HG02840 (cell line): ENCODE measurements around the gene FKBP1A.

Source experiments
- ATAC-seq: cut with Tn5 transposase; IDR thresholded peaks from one replicate; pipeline ENCODE4 v1.9.1; 2021; ENCODE audit warnings: mild to moderate bottlenecking, moderate library complexity, moderate number of reproducible peaks; ENCODE audit not compliant: unreplicated experiment, low FRiP score

FKBP1A gene

DNA sequence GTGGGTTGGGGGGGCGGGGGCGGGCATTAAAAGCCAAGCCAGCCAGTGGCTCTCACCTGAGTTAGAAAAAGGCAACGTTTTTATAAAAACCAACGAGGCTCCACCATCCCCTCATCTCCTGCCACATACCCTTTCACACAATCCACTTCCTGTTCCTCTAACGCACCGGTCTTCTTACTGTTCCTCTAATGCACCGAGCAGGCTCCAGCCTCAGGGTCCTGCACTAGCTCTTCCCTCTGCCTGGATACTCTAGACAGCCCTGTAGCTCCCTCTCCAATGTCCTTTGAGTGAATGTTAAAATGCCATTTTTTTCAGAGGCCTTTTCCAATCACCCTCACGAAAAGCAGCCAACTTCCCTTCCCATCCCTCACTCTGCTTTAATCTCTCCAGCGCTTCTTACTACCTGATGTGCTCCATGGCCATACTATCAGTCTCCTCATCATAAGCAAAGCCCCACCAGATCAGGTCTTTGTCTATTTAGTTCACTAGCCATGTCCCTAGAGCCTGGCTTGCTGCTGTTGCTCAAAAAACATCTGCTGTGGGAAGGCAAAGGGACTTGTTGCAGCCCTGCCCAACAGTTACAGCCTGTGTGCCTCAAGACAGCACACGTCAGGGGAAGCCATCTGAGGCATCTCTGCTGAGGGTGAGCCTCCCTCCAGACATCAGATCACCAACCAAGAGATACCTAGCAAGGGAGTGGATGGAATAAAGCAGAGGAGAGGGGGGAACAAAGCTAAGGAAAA is 3.9 kb downstream of the FKBP1A start:
- ATAC-seq: no peak

DNA sequence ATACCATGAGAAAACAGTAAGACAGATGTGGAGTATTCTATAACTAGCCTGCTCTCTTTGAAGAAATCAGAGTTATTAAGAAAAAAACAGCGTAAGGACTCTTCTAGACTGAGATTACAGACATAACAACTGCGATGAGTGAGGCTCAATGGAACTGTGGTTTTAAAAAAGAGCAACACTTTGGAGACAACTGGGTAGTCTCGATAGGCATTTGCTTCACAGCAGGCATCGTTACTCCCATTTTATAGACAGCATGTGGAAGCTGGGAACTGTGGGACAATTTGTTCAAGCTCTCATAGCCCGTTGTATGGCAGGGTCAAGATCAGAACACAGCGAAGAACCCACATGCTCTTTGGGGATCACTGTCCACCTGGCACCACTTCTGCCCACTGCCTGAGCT is 4.6 kb downstream of the FKBP1A start:
- ATAC-seq: no peak

DNA sequence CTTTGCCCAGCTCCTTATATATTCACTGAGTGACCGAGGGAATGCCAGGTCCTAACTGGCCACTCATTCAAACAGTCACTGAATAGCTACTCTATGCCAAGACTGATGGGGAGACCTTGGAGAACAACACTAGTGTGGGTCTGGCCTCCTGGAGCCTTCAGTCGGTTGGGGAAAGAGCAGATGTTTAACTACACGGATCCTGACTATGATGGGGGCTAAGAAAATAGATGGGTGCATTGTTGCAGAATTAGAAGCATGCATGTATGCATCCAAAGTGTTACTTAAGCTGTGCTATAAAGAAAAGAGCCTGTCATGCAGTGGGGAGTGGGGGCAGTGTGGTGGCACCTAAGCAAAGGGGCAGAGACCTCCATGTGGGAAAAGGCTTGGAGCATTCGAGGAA is 6.5 kb downstream of the FKBP1A start:
- no peak for ATAC-seq

DNA sequence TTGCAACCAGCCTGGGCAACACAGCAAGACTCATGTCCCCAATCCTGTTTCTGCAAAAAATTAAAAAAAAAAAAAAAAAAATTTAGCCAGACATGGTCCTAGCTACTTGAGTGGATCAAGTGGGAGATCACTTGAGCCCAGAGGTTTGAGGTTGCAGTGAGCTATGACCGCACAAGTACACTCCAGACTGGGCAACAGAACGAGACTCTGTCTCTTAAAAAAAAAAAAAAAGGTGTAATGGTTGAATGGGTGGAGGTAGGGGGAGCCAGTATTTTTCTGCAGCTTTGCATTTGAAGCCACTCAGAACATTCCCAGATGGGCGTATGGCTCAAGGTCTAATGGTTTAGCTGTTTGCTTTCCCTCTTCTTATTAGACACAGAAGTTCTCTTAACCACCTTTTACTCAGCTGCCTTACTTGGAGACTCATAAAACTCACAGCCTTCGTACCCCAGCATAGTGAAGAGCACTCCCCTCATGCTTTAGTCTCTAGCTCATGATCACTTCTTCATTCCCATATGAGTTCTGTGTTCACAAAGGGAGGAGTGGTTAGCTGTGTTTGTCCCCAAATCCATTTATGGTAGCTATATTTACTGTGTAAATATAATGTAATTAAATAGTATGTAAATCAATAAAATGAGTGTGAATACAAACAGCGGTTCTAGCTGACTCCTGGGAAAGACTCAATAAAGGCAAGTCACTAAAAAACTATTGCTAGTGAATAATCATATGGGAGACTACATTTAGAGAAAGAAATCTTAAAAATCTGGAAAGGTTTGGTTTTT is 9.0 kb downstream of the FKBP1A start:
- ATAC-seq: no peak

DNA sequence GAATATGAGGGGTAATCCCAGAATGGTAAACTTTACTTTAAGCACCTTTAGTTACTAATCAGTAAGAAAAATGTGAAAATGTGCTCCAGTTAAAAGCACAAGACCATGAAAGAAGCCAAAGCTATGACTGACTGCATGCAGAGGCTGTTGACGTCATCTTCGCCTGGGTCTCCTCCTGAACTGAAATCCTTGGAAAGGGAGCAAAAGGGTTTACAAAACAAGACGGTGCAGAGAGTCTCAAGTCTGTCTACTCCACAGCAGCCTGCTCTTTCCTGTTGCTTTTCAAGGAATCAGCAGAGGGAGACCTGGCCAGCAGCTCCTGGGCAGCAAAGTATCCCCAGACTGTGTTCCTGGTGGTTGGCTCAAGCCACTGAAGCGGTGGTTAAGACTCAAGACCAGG is 10.2 kb downstream of the FKBP1A start:
- no peak for ATAC-seq

DNA sequence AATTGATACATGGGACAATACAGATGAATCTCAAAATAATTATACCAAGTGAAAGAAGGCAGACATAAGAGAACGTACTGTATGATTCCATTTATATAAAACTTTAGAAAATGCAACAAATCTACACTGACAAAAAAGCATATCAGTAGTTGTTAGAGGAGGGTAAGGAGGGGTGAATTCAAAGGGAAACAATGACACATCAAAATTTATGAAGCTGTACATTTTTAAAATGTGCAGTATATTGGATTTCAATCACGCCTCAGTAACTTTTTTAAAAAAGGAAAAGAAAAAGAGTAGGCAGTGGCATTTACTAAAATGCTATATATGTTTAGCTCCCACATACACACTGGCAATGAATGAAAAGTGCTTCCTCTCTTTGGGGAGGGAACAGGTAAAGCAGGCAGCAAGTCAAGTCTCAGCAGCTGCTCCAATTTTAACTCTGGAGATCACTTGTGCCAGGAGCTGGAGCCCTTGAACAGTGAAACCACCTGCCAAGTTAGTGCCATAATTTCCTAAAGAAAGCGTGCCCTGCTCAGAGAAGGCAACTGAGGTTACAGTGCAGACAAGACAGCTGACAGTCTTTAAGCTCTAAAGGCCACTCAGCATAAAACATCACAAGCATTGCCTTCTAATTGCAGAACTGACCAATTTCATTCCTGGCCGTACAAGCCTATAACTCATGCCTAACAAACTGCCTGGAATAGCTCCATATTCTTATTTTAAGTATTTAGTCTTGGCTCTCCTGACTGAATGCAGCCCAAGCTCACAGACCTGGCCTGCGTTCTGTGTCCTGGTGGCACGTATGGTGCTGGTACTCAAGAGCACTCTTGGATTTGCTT is 10.9 kb downstream of the FKBP1A start:
- ATAC-seq: no peak

DNA sequence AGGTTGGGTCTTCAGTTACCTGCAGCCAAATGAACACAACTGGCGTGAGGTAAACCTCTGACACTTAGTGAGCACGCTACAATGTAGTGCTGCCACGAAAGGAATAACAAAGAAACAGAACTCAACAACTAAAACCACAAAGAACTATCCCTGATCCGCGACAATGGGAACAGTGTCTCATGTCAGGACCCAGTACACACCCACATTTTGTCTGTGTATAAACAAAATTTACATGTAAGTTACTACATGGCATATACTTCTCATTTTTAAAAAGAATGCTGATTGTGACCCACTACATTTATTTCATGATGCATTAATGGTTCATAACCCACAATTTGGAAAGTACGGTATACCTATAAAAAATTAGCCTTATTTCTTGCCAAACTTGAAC is 14.1 kb downstream of the FKBP1A start:
- no peak for ATAC-seq

DNA sequence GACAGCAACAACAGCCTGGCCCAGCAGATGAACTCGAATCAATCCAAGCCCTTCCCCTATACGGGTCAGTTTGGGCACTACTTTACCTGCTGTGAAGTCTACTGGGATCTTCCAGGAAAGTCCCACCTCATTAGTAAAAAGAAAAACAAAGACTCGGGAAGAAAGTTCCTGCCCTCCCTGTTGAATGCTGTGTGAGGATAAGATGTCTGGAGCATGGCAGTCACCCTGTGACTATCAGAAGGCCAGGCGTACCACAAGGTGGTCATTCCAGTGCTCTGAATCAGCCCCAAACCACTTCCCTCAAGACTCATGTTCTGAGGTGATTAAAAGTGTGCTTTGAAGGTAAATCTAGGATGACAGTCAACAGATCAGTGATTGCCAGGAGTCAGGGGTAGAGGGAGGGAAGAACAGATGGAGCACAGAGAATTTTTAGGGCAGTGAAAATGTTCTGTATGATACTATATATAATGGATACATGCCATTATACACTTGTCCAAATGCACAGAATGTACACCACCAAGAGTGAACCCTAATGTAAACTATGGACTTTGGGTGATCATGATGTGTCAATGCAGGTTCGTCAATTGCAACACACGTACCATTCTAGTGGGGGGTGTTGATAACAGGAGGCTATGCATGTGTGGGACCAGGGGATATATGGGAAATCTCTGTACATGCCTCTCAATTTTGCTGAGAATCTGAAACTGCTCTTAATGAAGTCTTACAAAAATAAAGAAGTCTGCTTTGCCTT is 14.7 kb downstream of the FKBP1A start:
- no peak for ATAC-seq

DNA sequence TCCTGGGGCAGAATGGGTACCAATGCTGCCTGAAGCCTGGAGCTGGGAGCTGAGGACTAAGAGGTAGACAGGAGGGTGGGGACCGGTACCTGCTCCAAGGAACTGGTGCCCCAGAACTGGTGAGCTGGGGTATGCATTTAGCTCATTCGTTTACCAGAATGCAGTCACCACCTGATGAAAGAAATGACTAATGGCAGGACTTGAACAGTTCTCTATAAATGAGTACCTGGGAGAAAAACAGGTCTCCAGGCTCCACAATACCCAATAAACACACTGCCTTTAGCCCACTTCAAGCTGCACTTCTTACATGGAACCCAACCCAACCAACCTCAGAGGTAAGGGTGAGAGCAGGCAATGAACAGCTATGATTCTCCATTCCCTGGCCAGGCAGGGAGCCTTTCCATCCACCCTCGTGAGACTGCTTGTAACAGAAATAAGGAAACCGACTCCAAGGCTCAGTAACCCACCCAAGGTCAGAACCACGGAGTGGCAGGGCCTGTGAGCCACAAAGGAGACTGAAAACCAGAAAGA is 15.4 kb downstream of the FKBP1A start:
- ATAC-seq: no peak

DNA sequence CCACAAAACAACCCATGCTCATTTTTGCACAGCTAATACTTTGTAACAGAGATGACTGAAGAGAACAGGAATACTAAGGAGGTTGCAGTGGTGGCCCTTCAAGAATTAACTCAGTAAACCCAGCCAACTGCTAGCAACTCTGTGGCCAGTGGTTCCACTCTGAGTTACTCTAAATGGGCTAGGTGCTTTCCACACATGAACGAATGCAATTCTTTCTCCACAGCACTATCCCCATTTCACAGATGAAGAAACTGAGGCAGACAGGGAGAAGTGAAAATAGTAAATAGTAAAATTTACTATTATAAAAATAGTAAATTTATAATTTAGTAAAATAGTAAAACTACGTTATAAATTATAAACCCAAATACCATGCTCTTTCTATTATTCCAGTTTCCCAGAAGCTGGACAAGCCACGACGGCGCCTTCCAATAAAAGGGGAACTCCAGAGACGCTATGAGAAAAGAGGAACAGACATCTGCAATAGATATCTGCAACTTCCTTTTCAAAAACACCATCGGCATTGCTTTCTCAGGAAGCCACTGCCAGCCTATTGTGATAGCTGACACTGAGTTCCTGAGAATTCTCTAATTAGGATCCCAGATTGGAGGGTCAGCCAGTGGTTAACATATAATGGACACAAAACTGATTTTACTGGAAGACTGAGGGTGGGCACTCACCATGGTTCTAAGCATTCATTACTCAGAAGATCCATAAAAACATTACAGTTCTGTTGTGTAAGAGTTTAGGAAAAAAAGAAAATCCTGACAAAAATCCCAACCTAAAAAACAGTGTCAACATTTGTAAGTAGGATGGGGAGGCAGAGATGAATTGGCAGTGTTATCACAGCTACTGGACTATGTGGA is 16.2 kb downstream of the FKBP1A start:
- no peak for ATAC-seq

DNA sequence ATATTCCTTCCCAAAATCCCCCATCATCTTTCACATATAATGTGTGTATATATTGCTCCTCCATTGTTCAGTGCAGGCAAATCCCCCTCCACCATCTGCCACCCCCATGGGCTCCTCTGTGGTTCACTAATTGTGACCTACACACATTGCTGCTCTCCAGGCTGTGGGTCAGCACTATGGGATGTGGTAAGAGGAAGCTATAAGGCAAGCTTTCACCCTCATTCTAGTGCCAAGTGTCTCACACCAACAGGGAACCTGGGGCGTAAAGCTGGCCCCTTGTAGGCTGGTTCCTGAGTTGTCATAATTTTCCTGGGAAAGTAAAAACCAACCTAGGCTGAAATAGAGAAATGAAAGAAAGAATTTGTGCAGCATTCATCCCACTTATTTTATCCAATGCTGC is 16.8 kb downstream of the FKBP1A start:
- no peak for ATAC-seq

DNA sequence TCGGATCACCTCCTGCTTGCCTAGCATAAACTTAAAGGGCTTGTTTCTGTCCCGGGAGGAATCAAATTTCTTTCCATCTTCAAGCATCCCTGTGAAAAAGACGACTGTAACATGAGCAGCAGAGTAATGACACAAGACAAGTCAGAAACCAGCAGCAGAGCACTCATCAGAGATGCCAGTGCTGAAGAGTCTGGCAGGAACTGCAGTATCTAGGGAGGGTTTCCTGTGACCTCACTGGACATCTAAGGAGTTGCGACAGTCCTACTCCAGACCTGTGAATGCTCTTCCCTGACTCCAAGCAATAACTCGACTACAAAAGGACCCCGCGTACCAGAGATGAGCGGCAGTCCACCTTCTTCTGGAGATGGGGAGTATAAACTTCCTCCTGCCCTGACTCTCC is 17.3 kb downstream of the FKBP1A start:
- ATAC-seq: no peak

DNA sequence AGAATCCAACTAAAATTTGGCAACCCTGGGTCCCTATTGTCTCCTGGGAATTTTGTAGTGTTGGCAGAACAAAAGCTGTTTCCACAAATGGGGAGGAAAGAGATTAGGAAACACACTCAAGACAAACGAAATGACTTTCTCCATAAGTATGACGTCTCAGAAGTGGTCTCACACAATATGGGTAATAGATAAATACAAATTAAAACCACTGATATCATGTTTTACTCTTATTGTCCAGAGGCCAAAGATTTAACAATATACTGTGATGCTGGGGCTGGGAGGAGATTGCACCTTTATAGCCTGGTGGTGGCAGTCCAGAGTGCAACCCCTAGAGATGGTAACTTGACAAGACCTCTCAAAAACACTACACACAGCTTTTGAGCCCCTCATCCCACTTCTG is 18.6 kb downstream of the FKBP1A start:
- no peak for ATAC-seq

DNA sequence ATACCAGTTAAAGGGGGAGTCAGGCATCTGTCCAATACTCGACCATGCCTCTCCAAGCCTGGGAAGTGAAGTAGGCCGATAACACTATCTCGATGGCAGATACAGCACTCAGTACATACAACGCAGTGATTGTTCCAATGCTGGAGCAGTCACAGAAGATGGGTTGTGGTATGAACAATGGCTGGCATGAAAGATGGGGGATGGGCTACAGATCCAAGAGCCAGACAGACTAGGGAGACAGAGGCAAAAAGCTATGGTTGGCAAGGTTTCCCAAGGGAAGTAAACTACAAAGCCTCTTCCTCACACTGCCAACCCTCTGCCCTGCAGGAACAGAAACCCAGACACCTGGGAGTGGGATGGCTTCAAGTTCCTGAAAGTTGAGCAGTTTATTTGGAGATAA is 19.2 kb downstream of the FKBP1A start:
- ATAC-seq: no peak

DNA sequence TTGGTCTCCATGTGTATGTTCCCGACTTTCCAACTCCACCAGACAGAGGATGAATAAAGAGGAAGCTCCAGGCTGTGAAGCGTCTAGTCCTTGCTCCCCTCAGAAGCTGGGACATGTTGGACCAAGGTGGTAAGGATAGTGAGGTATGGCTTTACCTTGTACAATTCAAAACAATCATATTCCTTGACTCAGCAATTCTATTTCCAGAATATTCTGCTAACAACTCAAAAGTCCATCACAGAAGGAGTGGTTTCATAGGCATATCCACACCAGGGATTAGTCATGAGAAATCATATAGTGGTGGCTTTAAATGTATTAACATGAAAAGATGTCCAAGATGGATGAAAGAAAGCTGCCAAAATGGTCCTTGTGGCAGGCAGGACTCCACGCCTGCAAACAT is 19.8 kb downstream of the FKBP1A start:
- no peak for ATAC-seq

DNA sequence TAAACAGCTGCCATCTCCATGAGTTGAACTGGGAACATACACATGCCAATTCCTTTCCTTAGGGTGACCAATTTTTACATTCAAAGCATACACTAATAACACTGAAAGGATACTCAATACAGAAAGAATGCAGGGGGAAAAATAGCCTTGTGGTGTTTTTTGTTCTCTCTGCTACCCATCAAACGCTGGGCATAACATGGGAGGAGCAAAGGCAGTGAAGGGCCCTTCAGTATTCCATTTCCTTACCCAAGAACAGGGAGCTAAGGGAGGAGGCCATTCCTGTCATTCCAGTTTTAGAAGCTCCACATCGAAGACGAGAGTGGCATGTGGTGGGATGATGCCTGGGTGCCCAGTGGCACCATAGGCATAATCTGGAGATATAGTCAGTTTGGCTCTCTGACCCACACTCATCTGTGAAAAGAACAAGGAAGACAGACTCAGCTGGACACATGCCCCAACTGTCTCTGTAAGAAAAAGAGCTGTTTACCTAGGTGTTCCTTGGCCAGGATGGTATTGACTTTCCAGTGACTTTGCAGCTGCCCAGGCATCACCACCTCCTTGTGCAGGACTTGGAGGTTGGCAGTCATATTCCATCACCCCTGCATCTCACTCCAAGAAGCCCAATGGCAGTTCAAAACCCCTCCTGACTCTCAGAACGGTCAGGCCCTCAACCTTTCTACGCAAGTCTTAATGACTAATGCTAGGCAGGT is 20.9 kb downstream of the FKBP1A start:
- no peak for ATAC-seq

DNA sequence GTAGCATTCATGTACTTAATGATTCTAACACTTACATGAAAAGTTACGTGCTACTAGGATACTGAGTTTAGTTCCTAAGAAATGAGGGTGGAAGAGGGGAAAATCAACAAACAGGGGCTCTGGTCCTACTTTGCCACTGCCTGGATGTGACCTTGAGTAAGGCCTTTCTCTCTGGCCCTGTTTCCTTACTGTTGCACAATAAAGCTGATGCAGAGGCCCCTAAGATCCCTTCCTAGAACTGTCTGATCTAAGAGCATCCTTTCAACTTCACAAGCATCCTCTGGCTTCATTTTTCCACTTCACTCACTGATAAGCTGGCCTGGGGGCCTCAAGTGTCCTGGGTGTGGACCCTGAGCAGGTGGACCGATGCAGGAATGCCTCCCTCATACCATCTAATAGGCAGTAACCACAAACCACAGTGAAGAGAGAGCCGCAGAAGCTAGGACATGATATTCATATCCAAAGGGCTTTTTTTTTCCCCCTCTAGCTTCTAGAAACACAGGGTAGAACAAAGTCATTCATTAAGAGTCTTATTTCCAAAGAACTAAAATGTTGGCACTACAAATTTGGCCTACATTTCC is 21.6 kb downstream of the FKBP1A start:
- ATAC-seq: no peak

DNA sequence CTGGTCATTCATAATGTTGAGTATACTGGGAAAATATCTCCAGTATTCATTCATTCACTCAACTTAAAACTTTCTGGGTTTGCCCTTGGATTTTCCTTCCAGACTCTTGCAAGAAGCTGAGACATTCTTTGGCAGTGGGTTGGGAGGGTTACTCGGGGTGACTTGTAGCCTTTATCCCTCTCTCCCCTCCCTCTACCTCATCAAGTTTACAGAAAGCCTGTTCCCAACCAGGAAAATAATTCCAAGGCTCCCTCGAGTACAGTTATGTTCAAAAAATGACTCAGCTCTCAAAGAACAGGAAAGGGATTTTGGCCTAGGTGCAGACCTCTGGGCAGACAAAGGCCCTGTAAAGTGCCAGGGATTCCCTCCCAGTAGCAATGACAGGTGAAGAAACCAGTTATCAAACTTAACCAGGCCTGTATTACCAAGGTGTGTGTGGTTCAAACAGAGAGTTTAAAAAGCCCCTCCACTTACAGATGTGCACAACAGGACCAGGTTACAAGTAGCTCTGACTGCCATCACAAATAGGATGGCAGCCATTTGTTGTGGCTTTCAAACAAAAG is 22.2 kb downstream of the FKBP1A start:
- ATAC-seq: no peak
